PC-9 (cell line): ENCODE results near the gene MFAP2. TPM values are rescaled to one million over a fixed set of nuclear protein-coding genes. Genes with fewer than 3 reads are reported as not detected.

Experiments
- BruUV-seq: library from RNA; stranded (reverse); fragments of 400-500 nt; replicated peaks from 2 replicates; lab custom pipeline; 2021; lab: Mats Ljungman, UMichigan
- CTCF ChIA-PET: fragments of 300-600 bp; sonication (Branson Sonifier 250); formaldehyde crosslinking; loops from one replicate; lab custom pipeline; 2022; ENCODE audit warnings: antibody characterized with exemption; lab: Charles Lee
- POLR2A ChIA-PET: fragments of 300-600 bp; sonication (Branson Sonifier 250); formaldehyde crosslinking; loops from one replicate; lab custom pipeline; 2022; ENCODE audit warnings: antibody characterized with exemption; ENCODE audit not compliant: unreplicated experiment; lab: Charles Lee
- DNase-seq, 2 experiments: peaks; one replicate each; pipeline versions ENCODE4 v3.0.0 to v3.0.0-alpha.2; 2015 to 2022; ENCODE audit warnings: mixed read lengths in 1 of 2
- H2AFZ ChIP-seq: fragments of 200-600 bp; sonication (generic); 2 replicates; pipeline ENCODE4 v1.8.1; 2017; ENCODE audit warnings: antibody characterized with exemption
- H3F3A ChIP-seq: fragments of 200-600 bp; sonication (generic); 2 replicates; pipeline ENCODE4 v1.8.1; 2017; ENCODE audit warnings: antibody characterized with exemption, mild to moderate bottlenecking, low read depth; ENCODE audit not compliant: insufficient read depth
- H3K27ac ChIP-seq: fragments of 200-600 bp; sonication (generic); 2 replicates; pipeline ENCODE4 v1.6.1; 2016; ENCODE audit warnings: mixed run types
- H3K27me3 ChIP-seq: fragments of 200-600 bp; sonication (generic); 2 replicates; pipeline ENCODE4 v1.6.1; 2016; ENCODE audit warnings: low read depth, mixed run types; ENCODE audit not compliant: insufficient read depth
- H3K36me3 ChIP-seq: fragments of 200-600 bp; sonication (generic); 2 replicates; pipeline ENCODE4 v1.6.1; 2016; ENCODE audit warnings: low read depth, mixed run types
- H3K4me1 ChIP-seq: fragments of 200-600 bp; sonication (generic); replicated peaks from 2 replicates; pipeline ENCODE4 v1.6.1; 2016; ENCODE audit warnings: mixed run types; ENCODE audit not compliant: insufficient read depth
- H3K4me2 ChIP-seq: fragments of 200-600 bp; sonication (generic); 2 replicates; pipeline ENCODE4 v1.6.1; 2017; ENCODE audit warnings: mixed run types
- H3K4me3 ChIP-seq: fragments of 200-600 bp; sonication (generic); 2 replicates; pipeline ENCODE4 v1.6.1; 2016; ENCODE audit warnings: mixed run types
- H3K79me2 ChIP-seq: fragments of 200-600 bp; sonication (generic); 2 replicates; pipeline ENCODE4 v1.6.1; 2017; ENCODE audit warnings: low read depth, mixed run types
- H3K9me2 ChIP-seq: fragments of 200-600 bp; sonication (generic); 2 replicates; pipeline ENCODE4 v1.8.1; 2017; ENCODE audit warnings: mild to moderate bottlenecking; ENCODE audit not compliant: insufficient read depth
- H3K9me3 ChIP-seq: fragments of 200-600 bp; sonication (generic); 2 replicates; pipeline ENCODE4 v1.8.1; 2016; ENCODE audit warnings: low read depth; ENCODE audit not compliant: insufficient read depth
- H4K20me1 ChIP-seq: fragments of 200-600 bp; sonication (generic); 2 replicates; pipeline ENCODE4 v1.8.1; 2017; ENCODE audit not compliant: insufficient read depth
- CTCF ChIP-seq: fragments of 200-600 bp; sonication (generic); conservative IDR thresholded peaks from 2 replicates; pipeline ENCODE4 v1.6.1; 2017; ENCODE audit warnings: mixed run types, antibody characterized with exemption, mild to moderate bottlenecking, moderate library complexity
- EZH2 ChIP-seq: fragments of 200-600 bp; sonication (generic); IDR thresholded peaks from 2 replicates; pipeline ENCODE4 v1.8.0; 2017; ENCODE audit warnings: antibody characterized with exemption, low read depth
- intact Hi-C: fragments of 100-400 bp; cut with micrococcal nuclease; formaldehyde crosslinking; loops from one replicate; pipeline ENCODE4 v1.10.0; 2022; ENCODE audit not compliant: unreplicated experiment
- total RNA-seq: library from RNA; stranded (reverse); gene quantifications from 2 replicates; pipeline ENCODE4 v1.2.3, GENCODE V29; 2021

Gene MFAP2
- total RNA-seq, 1 experiment from 2014 or later, result 6.3 TPM

GRCh38 chr1:16961297-16962133 is 18.9 kb downstream of the MFAP2 start:
- Histone ChIP-seq H3K4me2 (peak overlapping the region; percentile 66; the same call in 1 of the 2 replicates), H2AFZ (no peak overlapping the region), H3K27ac (no peak overlapping the region), H3K27me3 (no peaks in the 10 kb centered on the region), H3K9me3 (no peaks in the 10 kb centered on the region), H3K9me2 (no peaks in the 10 kb centered on the region), H4K20me1 (no peaks in the 10 kb centered on the region), H3F3A (peaks cover 3% of the 10 kb centered on the region; the same call in 1 of the 2 replicates), H3K36me3 (no peaks in the 10 kb centered on the region), H3K4me3 (peak overlapping the region; percentile 44; the same call in 1 of the 2 replicates), H3K4me1 (no peaks in the 10 kb centered on the region), H3K79me2 (no peaks in the 10 kb centered on the region)
- intact Hi-C loops, result loop anchor here (2.0 kb wide), 1 partner anchor 49 kb away; the partner anchor contains the start of gene ATP13A2
- POLR2A ChIA-PET, result interaction anchor here (0.6 kb wide), 2 partner anchors 343 to 1180 kb away, joined by 4 to 10 read pairs; no protein-coding TSS in a partner anchor
- BruUV-seq, result no TSS peak
- no peak for TF ChIP-seq EZH2
- no peak for TF ChIP-seq CTCF
- CTCF ChIA-PET, result interaction anchor here (0.5 to 1.9 kb wide), 4 partner anchors 10 to 341 kb away, joined by 4 to 11 read pairs (median 4); no protein-coding TSS in a partner anchor
- no peak for DNase-seq

DNA sequence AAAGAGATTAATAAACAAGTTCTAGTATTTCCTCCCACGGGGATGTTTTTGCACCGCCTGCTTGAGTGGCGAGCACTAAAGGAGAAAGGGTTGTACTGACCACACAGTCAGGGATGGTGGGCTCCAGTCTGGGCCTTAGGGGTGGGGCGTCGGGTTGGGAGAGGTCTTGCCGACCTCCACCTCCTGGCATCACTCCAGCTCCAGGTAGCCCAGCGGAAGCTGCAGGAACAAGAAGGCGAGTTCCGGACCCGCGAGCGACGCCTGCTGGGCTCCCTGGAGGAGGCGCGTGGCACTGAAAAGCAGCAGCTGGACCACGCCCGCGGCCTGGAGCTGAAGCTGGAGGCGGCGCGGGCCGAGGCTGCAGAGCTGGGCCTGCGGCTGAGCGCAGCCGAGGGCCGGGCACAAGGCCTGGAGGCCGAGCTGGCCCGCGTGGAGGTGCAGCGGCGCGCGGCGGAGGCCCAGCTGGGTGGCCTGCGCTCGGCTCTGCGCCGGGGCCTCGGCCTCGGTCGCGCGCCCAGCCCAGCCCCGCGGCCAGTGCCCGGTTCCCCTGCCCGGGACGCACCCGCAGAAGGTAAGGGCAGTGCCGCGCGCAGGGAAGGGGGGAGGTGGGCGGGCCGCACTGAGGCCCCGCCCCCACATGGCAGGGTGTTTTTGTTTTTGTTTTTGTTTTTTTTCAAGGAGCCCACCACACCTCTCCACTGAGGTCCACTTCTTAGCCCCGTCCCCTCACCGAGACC is 19.7 kb downstream of the MFAP2 start:
- H2AFZ ChIP-seq, result no peak overlapping the region
- no peaks in the 10 kb centered on the region for H3K79me2 ChIP-seq
- no peaks in the 10 kb centered on the region for H4K20me1 ChIP-seq
- peak overlapping the region; percentile 44; the same call in 1 of the 2 replicates for H3K4me3 ChIP-seq
- no TSS peak for BruUV-seq
- H3K27ac ChIP-seq, result no peak overlapping the region
- H3K9me3 ChIP-seq, result no peaks in the 10 kb centered on the region
- no peaks in the 10 kb centered on the region for H3K9me2 ChIP-seq
- H3K4me2 ChIP-seq, result peak overlapping the region; percentile 66
- DNase-seq, result peak; percentile 63 to 86
- no peaks in the 10 kb centered on the region for H3K27me3 ChIP-seq
- H3F3A ChIP-seq, result peaks cover 3% of the 10 kb centered on the region; the same call in 1 of the 2 replicates
- ChIA-PET CTCF (interaction anchor here (0.6 to 1.9 kb wide), 5 partner anchors 9 to 402 kb away, joined by 3 to 12 read pairs (median 5); no protein-coding TSS in a partner anchor), POLR2A (interaction anchor here (0.6 kb wide), 1 partner anchor 42 kb away, joined by 3 read pairs; no protein-coding TSS in a partner anchor)
- TF ChIP-seq CTCF (peak; percentile 61), EZH2 (no peak)
- intact Hi-C loops, result loop anchor here (2.0 kb wide), 1 partner anchor 50 kb away; the partner anchor contains the start of gene ATP13A2
- no peaks in the 10 kb centered on the region for H3K36me3 ChIP-seq
- no peaks in the 10 kb centered on the region for H3K4me1 ChIP-seq

DNA sequence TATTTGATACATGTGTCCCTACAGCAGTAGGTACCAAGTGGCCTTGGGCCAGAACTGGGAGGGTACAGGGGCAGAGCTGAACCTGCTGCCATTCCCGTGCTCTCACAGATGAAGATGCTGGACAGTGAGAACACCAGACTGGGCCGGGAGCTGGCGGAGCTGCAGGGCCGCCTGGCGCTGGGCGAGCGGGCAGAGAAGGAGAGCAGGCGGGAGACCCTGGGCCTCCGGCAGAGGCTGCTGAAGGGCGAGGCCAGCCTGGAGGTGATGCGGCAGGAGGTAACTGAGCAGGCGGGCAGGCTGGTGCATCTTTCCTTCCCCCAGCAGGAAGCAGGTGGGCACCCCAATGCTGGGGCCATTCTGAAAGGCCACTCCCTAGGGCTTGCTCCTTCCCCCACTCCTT is 21.9 kb downstream of the MFAP2 start:
- no peaks in the 10 kb centered on the region for H3K27me3 ChIP-seq
- ChIA-PET CTCF (no interaction called here), POLR2A (no interaction called here)
- no peak overlapping the region for H2AFZ ChIP-seq
- TF ChIP-seq CTCF (no peak), EZH2 (no peak)
- H3F3A ChIP-seq, result peaks cover 3% of the 10 kb centered on the region; the same call in 1 of the 2 replicates
- no peaks in the 10 kb centered on the region for H3K9me3 ChIP-seq
- no peak overlapping the region for H3K4me3 ChIP-seq
- no TSS peak for BruUV-seq
- H3K9me2 ChIP-seq, result no peaks in the 10 kb centered on the region
- intact Hi-C loops, result loop anchor here (10.0 kb wide), 1 partner anchor 276 kb away; no protein-coding TSS in a partner anchor
- H3K4me2 ChIP-seq, result no peak overlapping the region
- no peak overlapping the region for H3K27ac ChIP-seq
- no peak for DNase-seq
- H3K4me1 ChIP-seq, result no peaks in the 10 kb centered on the region
- no peaks in the 10 kb centered on the region for H4K20me1 ChIP-seq
- H3K36me3 ChIP-seq, result no peaks in the 10 kb centered on the region
- H3K79me2 ChIP-seq, result no peaks in the 10 kb centered on the region
